Peyer's patch (tissue), 4 donors: ENCODE measurements around the gene SOX12.

Experiments
- POLR2A ChIP-seq, 2 donors: fragments of 450-650 bp; IDR thresholded peaks; one replicate each; pipeline ENCODE4 v1.5.1; 2017; ENCODE audit warnings: antibody characterized with exemption in 2 of 2, mild to moderate bottlenecking in 2 of 2, moderate library complexity in 2 of 2
- TF ChIP-seq, protein P1 (sequence below), 6 experiments: fragments of 450-650 bp in 4 of 6; fragments of 200-600 bp in 2 of 6; sonication (generic) in 1 of 6; IDR thresholded peaks; one replicate each; pipeline ENCODE4 v1.5.1; 2017 to 2019; ENCODE audit warnings: antibody characterized with exemption in 6 of 6, mild to moderate bottlenecking in 3 of 6, moderate library complexity in 1 of 6

DNA sequence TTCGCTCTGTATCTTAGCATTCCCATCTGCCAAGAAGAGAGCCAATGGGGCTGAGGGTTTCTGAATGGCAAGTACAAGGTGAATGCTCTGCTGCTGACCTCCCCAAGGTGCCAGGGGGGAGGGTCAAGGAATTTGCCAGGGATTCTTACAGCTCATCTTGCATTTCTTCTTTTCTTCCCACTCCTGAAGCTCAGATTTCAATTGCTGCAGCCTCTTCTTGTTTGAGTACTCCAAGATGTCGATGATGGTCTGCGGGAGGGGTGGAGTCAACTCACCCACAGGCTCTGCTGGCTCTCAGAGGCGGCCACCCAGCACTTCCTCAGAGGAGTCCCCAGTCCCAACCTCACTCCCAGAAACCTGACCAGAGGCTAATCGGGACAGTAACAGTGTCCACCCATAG, 47.2 kb upstream of the SOX12 start:
- TF ChIP-seq, protein P1, sequence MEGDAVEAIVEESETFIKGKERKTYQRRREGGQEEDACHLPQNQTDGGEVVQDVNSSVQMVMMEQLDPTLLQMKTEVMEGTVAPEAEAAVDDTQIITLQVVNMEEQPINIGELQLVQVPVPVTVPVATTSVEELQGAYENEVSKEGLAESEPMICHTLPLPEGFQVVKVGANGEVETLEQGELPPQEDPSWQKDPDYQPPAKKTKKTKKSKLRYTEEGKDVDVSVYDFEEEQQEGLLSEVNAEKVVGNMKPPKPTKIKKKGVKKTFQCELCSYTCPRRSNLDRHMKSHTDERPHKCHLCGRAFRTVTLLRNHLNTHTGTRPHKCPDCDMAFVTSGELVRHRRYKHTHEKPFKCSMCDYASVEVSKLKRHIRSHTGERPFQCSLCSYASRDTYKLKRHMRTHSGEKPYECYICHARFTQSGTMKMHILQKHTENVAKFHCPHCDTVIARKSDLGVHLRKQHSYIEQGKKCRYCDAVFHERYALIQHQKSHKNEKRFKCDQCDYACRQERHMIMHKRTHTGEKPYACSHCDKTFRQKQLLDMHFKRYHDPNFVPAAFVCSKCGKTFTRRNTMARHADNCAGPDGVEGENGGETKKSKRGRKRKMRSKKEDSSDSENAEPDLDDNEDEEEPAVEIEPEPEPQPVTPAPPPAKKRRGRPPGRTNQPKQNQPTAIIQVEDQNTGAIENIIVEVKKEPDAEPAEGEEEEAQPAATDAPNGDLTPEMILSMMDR (IDR thresholded peaks at IDR 0.05) = no peak
- no peak for TF ChIP-seq POLR2A (IDR thresholded peaks at IDR 0.05)
